ENCODE measurements around the gene BRPF1. TPM values are rescaled to one million over a fixed set of nuclear protein-coding genes. Genes with fewer than 3 reads are reported as not detected.

Gene BRPF1
- total and polyA plus RNA-seq, 10 of the 15 experiments (the other 5 are each of a cell fraction or from before 2014, with no cell fraction given) = 1.2 to 25.3 (median 13.6) TPM

GRCh38 chr3:9689757-9690156 lies 41.8 kb upstream of the BRPF1 start:
- ChIA-PET POLR2A (no interaction called here), SMC1A (ENCODE audit: uncharacterized antibody, unreplicated experiment) (interaction anchor here (1.2 to 1.4 kb wide), 2 partner anchors 30 to 41 kb away, joined by 3 read pairs; no protein-coding TSS in a partner anchor), CTCF (no interaction called here), RAD21 (ENCODE audit: unreplicated experiment) (interaction anchor here (1.1 kb wide), 1 partner anchor 186 kb away, joined by 4 read pairs; no protein-coding TSS in a partner anchor)
- FAIRE-seq = no peak
- no TSS peak for BruUV-seq (replicated peaks)
- no peaks in the 10 kb centered on the region for H3K79me2 ChIP-seq (ENCODE audit: control insufficient read depth, insufficient read depth, low read length)
- H3K36me3 ChIP-seq (ENCODE audit: control insufficient read depth in 2 of 2, insufficient read depth in 2 of 2, low read length in 1 of 2) = peaks cover 26 to 33% of the 10 kb centered on the region in 2 experiments
- H4K20me1 ChIP-seq (ENCODE audit: control insufficient read depth, insufficient read depth) = peaks cover 5% of the 10 kb centered on the region; the same call in 1 of the 2 replicates
- in situ Hi-C loops (cut with MboI) (no loop called here), intact Hi-C loops (cut with micrococcal nuclease; ENCODE audit: unreplicated experiment) (no loop called here)
- no peak for DNase-seq (ENCODE audit: low read depth, low spot score)
- H2AFZ ChIP-seq (ENCODE audit: control insufficient read depth, low read depth, low read length) = no peak overlapping the region
- no peak overlapping the region for H3K27ac ChIP-seq (ENCODE audit: control insufficient read depth, insufficient read depth)
- no peak overlapping the region for H3K9ac ChIP-seq (ENCODE audit: control insufficient read depth, insufficient read depth, low read length)
- 98% methylated on average over 4 of the region's 4 CpGs for WGBS (ENCODE audit: insufficient coverage, insufficient replicate concordance, low lambda C conversion rate, missing lambda C conversion rate)
- H3K4me3 ChIP-seq = no peak overlapping the region
- ATAC-seq = no peak
- H3K27me3 ChIP-seq (replicated peaks in 1 of 2; ENCODE audit: control insufficient read depth in 2 of 2, insufficient read depth in 2 of 2, low read length in 1 of 2) = no peaks in the 10 kb centered on the region
- H3K4me1 ChIP-seq (ENCODE audit: control insufficient read depth, insufficient read depth, low read length) = peaks cover 10% of the 10 kb centered on the region
- H3K4me2 ChIP-seq (ENCODE audit: control insufficient read depth, insufficient read depth) = no peak overlapping the region
- H3K9me3 ChIP-seq (replicated peaks; ENCODE audit: control insufficient read depth, insufficient read depth, low read length) = no peaks in the 10 kb centered on the region
- TF ChIP-seq FOS (IDR thresholded peaks at IDR 0.05; ENCODE audit: borderline replicate concordance, extremely low read depth, insufficient read length) = no peak
- TF ChIP-seq NKRF (conservative IDR thresholded peaks at IDR 0.05) = no peak
- TF ChIP-seq ETV6 (conservative IDR thresholded peaks at IDR 0.05 in 1 of 2, IDR thresholded peaks at IDR 0.05 in 1 of 2; ENCODE audit: borderline replicate concordance in 1 of 2, low read depth in 1 of 2) = no peak
- TF ChIP-seq WRNIP1 (IDR thresholded peaks at IDR 0.05; ENCODE audit: borderline replicate concordance, low read depth, low read length) = no peak
- no peak for TF ChIP-seq KDM1A (IDR thresholded peaks at IDR 0.05; ENCODE audit: borderline replicate concordance)
- no peak for TF ChIP-seq HDGF (IDR thresholded peaks at IDR 0.05)
- no peak for TF ChIP-seq BCL3 (IDR thresholded peaks at IDR 0.05; ENCODE audit: borderline replicate concordance, insufficient read depth, low read depth, low read length, poor library complexity, severe bottlenecking)
- TF ChIP-seq SUPT20H (IDR thresholded peaks at IDR 0.05; ENCODE audit: borderline replicate concordance, control insufficient read depth, low read depth, low read length) = no peak
- no peak for TF ChIP-seq TCF7 (IDR thresholded peaks at IDR 0.05; ENCODE audit: borderline replicate concordance)
- no peak for TF ChIP-seq RB1 (IDR thresholded peaks at IDR 0.05; ENCODE audit: borderline replicate concordance)
- TF ChIP-seq MAX (IDR thresholded peaks at IDR 0.05; ENCODE audit: low read depth, low read length) = no peak
- no peak for TF ChIP-seq SRF (IDR thresholded peaks at IDR 0.05; ENCODE audit: low read depth in 2 of 2, low read length in 2 of 2)
- TF ChIP-seq E2F8 (IDR thresholded peaks at IDR 0.05; ENCODE audit: low read depth, partially characterized antibody) = no peak
- no peak for TF ChIP-seq ZZZ3 (IDR thresholded peaks at IDR 0.05; ENCODE audit: control insufficient read depth, insufficient read length, low read depth)
- TF ChIP-seq SMAD1 (IDR thresholded peaks at IDR 0.05; ENCODE audit: low read depth, partially characterized antibody) = no peak
- no peak for TF ChIP-seq IKZF2 (IDR thresholded peaks at IDR 0.05)
- TF ChIP-seq IRF3 (IDR thresholded peaks at IDR 0.05) = no peak

Measured in GM12878 (cell line).